Measurements from ENCODE around the gene AACS. TPM values are rescaled to one million over a fixed set of nuclear protein-coding genes. Genes with fewer than 3 reads are reported as not detected.

The AACS gene
- total RNA-seq, 1 donor from 2014 or later: 32.5 TPM

DNA sequence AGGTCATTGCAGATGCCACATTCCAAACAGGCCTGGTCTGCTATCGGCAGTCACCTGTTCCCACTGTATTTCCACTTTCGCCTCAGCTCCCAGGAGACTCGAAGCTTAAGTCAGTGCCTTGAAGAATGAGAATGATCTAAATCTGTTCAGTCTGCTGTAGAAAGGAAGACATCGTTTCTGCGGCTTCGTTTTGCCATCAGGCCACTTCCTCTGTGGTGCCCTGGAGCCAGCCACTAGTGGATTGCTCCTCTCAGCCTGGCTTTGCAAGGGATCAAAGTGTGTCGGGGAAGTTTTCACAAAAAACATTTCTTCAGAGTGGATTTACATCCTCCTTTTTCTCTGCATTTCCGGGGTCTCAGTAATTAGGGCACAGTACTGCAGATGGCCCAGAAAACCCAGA, 66.7 kb downstream of the AACS start:
- no peak for DNase-seq (ENCODE audit: low read depth)
- no peak overlapping the region for H3K4me3 ChIP-seq (ENCODE audit: low read depth, low read length)
- no peaks in the 10 kb centered on the region for H3K36me3 ChIP-seq (ENCODE audit: control insufficient read depth, insufficient read depth, low read length)
- no peaks in the 10 kb centered on the region for H3K27me3 ChIP-seq (ENCODE audit: control insufficient read depth, insufficient read depth, low read length)
- TF ChIP-seq, protein P1, sequence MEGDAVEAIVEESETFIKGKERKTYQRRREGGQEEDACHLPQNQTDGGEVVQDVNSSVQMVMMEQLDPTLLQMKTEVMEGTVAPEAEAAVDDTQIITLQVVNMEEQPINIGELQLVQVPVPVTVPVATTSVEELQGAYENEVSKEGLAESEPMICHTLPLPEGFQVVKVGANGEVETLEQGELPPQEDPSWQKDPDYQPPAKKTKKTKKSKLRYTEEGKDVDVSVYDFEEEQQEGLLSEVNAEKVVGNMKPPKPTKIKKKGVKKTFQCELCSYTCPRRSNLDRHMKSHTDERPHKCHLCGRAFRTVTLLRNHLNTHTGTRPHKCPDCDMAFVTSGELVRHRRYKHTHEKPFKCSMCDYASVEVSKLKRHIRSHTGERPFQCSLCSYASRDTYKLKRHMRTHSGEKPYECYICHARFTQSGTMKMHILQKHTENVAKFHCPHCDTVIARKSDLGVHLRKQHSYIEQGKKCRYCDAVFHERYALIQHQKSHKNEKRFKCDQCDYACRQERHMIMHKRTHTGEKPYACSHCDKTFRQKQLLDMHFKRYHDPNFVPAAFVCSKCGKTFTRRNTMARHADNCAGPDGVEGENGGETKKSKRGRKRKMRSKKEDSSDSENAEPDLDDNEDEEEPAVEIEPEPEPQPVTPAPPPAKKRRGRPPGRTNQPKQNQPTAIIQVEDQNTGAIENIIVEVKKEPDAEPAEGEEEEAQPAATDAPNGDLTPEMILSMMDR (IDR thresholded peaks at IDR 0.05; ENCODE audit: insufficient read depth, low read length, poor library complexity, severe bottlenecking): no peak

DNA sequence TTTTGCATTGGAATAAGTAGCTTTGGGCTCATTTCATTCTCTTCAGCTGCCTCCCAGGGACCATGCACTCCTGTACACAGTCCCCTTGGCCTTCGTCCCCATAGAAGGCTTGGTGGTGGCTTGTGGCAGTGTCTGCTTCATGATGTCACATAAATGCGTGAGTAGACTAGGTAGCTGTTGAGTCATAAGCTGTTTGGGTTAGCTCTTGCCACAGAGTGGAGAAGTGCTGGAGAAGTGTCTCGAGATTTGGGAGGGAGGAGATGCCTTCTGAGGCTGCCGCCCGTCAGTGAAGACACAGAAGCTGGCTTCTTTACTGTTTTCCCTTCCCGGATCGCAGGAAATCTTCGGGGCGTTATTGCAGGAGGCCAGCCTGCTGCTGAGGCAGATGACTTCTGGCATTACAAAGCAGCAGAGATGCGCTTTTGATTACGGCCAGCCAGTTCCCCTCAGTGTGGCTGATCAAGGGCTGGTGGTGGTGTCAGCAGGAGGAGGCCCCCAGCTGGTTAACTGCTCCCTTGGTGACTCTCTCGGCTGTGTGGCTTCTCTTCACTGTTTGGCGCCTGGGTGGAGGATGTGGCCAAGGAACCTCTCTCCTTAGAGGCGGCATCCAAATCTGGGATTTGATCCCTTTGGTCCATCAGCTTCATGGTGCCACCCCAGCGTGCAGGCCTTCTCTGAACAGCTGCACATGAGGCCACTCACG, 67.6 kb downstream of the AACS start:
- no peak overlapping the region for H3K4me3 ChIP-seq (ENCODE audit: low read depth, low read length)
- H3K36me3 ChIP-seq (ENCODE audit: control insufficient read depth, insufficient read depth, low read length): no peaks in the 10 kb centered on the region
- TF ChIP-seq, protein P1 (IDR thresholded peaks at IDR 0.05; ENCODE audit: insufficient read depth, low read length, poor library complexity, severe bottlenecking): no peak
- H3K27me3 ChIP-seq (ENCODE audit: control insufficient read depth, insufficient read depth, low read length): no peaks in the 10 kb centered on the region
- no peak for DNase-seq (ENCODE audit: low read depth)

DNA sequence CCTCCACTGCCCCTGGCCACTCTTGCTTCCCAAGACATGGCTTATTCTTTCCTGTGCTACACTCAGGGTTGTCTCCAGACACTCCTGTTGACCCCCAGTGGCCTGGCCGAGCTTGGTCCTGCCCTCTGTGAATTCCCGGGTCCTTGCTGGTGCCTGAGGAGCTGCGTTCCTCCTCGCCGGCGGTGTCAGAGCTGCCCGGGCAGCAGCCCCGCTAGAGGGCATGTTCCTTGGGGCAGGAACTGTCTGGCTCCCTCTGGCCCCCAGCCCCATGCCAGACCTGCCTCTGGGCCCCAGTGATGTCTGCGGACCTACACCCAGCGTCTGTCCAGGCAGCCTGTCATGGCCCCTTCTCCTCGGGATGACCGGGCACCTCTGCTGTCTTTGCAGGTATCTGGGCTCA, 68.4 kb downstream of the AACS start:
- TF ChIP-seq, protein P1 (IDR thresholded peaks at IDR 0.05; ENCODE audit: insufficient read depth, low read length, poor library complexity, severe bottlenecking): no peak
- Histone ChIP-seq H3K27me3 (ENCODE audit: control insufficient read depth, insufficient read depth, low read length) (no peaks in the 10 kb centered on the region), H3K36me3 (ENCODE audit: control insufficient read depth, insufficient read depth, low read length) (no peaks in the 10 kb centered on the region), H3K4me3 (ENCODE audit: low read depth, low read length) (no peak overlapping the region)
- no peak for DNase-seq (ENCODE audit: low read depth)

DNA sequence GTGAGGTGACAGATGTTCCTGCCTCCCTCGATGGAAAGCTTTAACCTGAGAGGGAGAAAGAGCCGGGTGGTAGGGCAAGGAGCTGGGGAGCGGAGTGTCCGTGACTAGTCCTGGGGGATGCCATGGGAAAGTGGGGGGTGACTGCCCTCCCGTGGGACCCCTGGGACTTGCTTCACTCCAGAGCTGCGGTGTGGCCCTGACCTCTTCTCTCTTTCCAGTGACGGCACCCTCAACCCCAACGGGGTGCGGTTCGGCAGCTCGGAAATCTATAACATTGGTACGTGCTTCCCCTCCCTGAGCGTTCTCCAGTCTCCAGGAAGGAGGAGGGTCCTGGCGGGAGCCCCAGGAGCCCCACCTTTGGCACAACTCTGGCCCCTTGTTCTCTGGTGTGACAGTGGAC, 69.3 kb downstream of the AACS start:
- Histone ChIP-seq H3K4me3 (ENCODE audit: low read depth, low read length) (no peak overlapping the region), H3K36me3 (ENCODE audit: control insufficient read depth, insufficient read depth, low read length) (no peaks in the 10 kb centered on the region), H3K27me3 (ENCODE audit: control insufficient read depth, insufficient read depth, low read length) (no peaks in the 10 kb centered on the region)
- DNase-seq (ENCODE audit: low read depth): no peak
- TF ChIP-seq, protein P1 (IDR thresholded peaks at IDR 0.05; ENCODE audit: insufficient read depth, low read length, poor library complexity, severe bottlenecking): no peak

DNA sequence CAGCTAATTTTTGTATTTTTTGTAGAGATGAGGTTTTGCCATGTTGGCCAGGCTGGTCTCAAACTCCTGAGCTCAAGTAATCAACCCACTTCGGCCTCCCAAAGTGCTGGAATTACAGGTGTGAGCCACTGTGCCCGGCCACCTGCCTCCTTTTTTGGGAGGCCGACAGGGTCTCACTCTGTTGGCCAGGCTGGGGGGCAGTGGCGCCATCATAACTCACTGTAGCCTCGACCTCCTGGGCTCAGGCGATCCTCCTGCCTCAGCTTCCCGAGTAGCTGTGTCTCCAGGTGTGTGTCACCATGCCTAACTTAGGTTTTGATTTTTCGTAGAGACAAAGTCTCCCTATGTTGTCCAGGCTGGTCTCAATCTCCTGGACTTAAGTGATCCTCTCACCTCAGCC, 70.7 kb downstream of the AACS start:
- DNase-seq (ENCODE audit: low read depth): no peak
- no peak overlapping the region for H3K4me3 ChIP-seq (ENCODE audit: low read depth, low read length)
- no peaks in the 10 kb centered on the region for H3K36me3 ChIP-seq (ENCODE audit: control insufficient read depth, insufficient read depth, low read length)
- H3K27me3 ChIP-seq (ENCODE audit: control insufficient read depth, insufficient read depth, low read length): no peaks in the 10 kb centered on the region
- TF ChIP-seq, protein P1 (IDR thresholded peaks at IDR 0.05; ENCODE audit: insufficient read depth, low read length, poor library complexity, severe bottlenecking): no peak

DNA sequence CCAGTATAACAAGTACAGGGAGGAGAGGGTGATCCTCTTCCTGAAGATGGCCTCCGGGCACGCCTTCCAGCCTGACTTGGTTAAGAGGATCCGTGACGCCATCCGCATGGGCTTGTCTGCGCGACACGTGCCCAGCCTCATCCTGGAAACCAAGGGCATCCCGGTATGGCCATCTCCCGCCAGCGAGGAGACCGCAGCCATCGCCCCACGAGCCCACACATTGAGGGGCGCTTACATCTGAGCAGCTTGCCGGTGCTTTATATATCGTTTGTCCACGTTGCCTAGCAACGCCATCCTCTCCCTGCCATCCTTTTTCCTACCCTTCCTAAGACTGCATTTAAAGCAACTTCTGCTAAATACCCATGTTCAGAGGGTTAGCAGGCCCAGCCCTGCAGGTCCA, 71.5 kb downstream of the AACS start:
- Histone ChIP-seq H3K36me3 (ENCODE audit: control insufficient read depth, insufficient read depth, low read length) (no peaks in the 10 kb centered on the region), H3K4me3 (ENCODE audit: low read depth, low read length) (no peak overlapping the region), H3K27me3 (ENCODE audit: control insufficient read depth, insufficient read depth, low read length) (no peaks in the 10 kb centered on the region)
- TF ChIP-seq, protein P1 (IDR thresholded peaks at IDR 0.05; ENCODE audit: insufficient read depth, low read length, poor library complexity, severe bottlenecking): no peak
- DNase-seq (ENCODE audit: low read depth): no peak
